GM23338 (cell line): Measurements from ENCODE around the gene MYOZ3. TPM values are rescaled to one million over a fixed set of nuclear protein-coding genes. Genes with fewer than 3 reads are reported as not detected.
A peak's percentile ranks its signal among the peaks of the same experiment; 100 is the strongest.

Experiments
- ATAC-seq: fragments of 200-7000 bp; cut with Tn5 transposase; 3 replicates; pipeline ENCODE4 v1.9.1; 2020
- DNase-seq: peaks from one replicate; pipeline ENCODE4 v3.0.0-alpha.2; 2015; ENCODE audit warnings: low spot score
- H2AFZ ChIP-seq: fragments of 200-600 bp; sonication (generic); 2 replicates; pipeline ENCODE4 v1.8.0; 2016; ENCODE audit warnings: antibody characterized with exemption, mild to moderate bottlenecking, moderate library complexity
- H3F3A ChIP-seq: fragments of 200-600 bp; sonication (generic); replicated peaks from 2 replicates; pipeline ENCODE4 v1.8.0; 2017; ENCODE audit warnings: antibody characterized with exemption, mixed run types, low read depth
- H3K27ac ChIP-seq: fragments of 200-600 bp; sonication (generic); 2 replicates; pipeline ENCODE4 v1.6.1; 2016; ENCODE audit warnings: low read depth
- H3K27me3 ChIP-seq: fragments of 200-600 bp; sonication (generic); 2 replicates; pipeline ENCODE4 v1.8.0; 2016; ENCODE audit warnings: mild to moderate bottlenecking, mixed run types, moderate library complexity; ENCODE audit not compliant: insufficient read depth
- H3K36me3 ChIP-seq: fragments of 200-600 bp; sonication (generic); 2 replicates; pipeline ENCODE4 v1.8.0; 2016; ENCODE audit warnings: mild to moderate bottlenecking; ENCODE audit not compliant: insufficient read depth
- H3K4me1 ChIP-seq: fragments of 200-600 bp; sonication (generic); 2 replicates; pipeline ENCODE4 v1.8.0; 2016; ENCODE audit warnings: mild to moderate bottlenecking, moderate library complexity; ENCODE audit not compliant: insufficient read depth
- H3K4me2 ChIP-seq: fragments of 200-600 bp; sonication (generic); 2 replicates; pipeline ENCODE4 v1.7.1; 2017; ENCODE audit warnings: mixed run types
- H3K4me3 ChIP-seq: fragments of 200-600 bp; sonication (generic); 2 replicates; pipeline ENCODE4 v1.6.1; 2016; ENCODE audit warnings: mixed run types
- H3K79me2 ChIP-seq: fragments of 200-600 bp; sonication (generic); replicated peaks from 2 replicates; pipeline ENCODE4 v1.8.0; 2017; ENCODE audit warnings: mild to moderate bottlenecking; ENCODE audit not compliant: insufficient read depth
- H3K9me2 ChIP-seq: fragments of 200-600 bp; sonication (generic); 2 replicates; pipeline ENCODE4 v1.8.0; 2017; ENCODE audit not compliant: insufficient read depth
- H4K20me1 ChIP-seq: fragments of 200-600 bp; sonication (generic); replicated peaks from 2 replicates; pipeline ENCODE4 v1.8.0; 2017; ENCODE audit warnings: mild to moderate bottlenecking; ENCODE audit not compliant: insufficient read depth
- H3K27ac Mint-ChIP-seq: 2 replicates; pipeline ENCODE4 v1.8.0; 2020; ENCODE audit warnings: inconsistent platforms, mild to moderate bottlenecking, moderate library complexity, mixed read lengths
- H3K27me3 Mint-ChIP-seq: 3 replicates; pipeline ENCODE4 v1.8.0; 2022; ENCODE audit warnings: low read depth, mild to moderate bottlenecking, moderate library complexity, mixed read lengths, inconsistent platforms; ENCODE audit not compliant: insufficient read depth, poor library complexity
- H3K36me3 Mint-ChIP-seq: 3 replicates; pipeline ENCODE4 v1.8.0; 2021; ENCODE audit warnings: low read depth, mild to moderate bottlenecking, inconsistent platforms, moderate library complexity, mixed read lengths
- H3K4me1 Mint-ChIP-seq: 3 replicates; pipeline ENCODE4 v1.8.0; 2020; ENCODE audit warnings: mild to moderate bottlenecking, inconsistent platforms, mixed read lengths
- H3K4me3 Mint-ChIP-seq: 3 replicates; pipeline ENCODE4 v1.8.0; 2021; ENCODE audit warnings: moderate library complexity, mild to moderate bottlenecking, inconsistent platforms, mixed read lengths
- H3K9me3 Mint-ChIP-seq: 3 replicates; pipeline ENCODE4 v1.8.0; 2020; ENCODE audit warnings: moderate library complexity, mild to moderate bottlenecking, inconsistent platforms, mixed read lengths
- CREB1 ChIP-seq: fragments of 250-450 bp; sonication (Bioruptor Pico); IDR thresholded peaks from 2 replicates; pipeline ENCODE4 v1.5.0; 2020; ENCODE audit warnings: low read depth, mild to moderate bottlenecking, moderate library complexity
- CTCF ChIP-seq, 2 experiments: fragments of 200-600 bp in 1 of 2; sonication (generic) in 1 of 2; conservative IDR thresholded peaks; 2 replicates each; pipeline versions ENCODE4 v1.5.1 to v1.6.1; 2016 to 2017; ENCODE audit warnings: antibody characterized with exemption in 2 of 2, low read depth in 2 of 2, mild to moderate bottlenecking in 2 of 2, moderate library complexity in 1 of 2
- ETS1 ChIP-seq: IDR thresholded peaks from 2 replicates; pipeline ENCODE4 v1.6.1; 2016; ENCODE audit warnings: antibody characterized with exemption
- EZH2 ChIP-seq: fragments of 200-600 bp; sonication (generic); IDR thresholded peaks from one replicate; pipeline ENCODE4 v1.8.0; 2017; ENCODE audit warnings: antibody characterized with exemption, mild to moderate bottlenecking, low read depth; ENCODE audit not compliant: unreplicated experiment
- EZH2phosphoT487 ChIP-seq: fragments of 200-600 bp; sonication (generic); IDR thresholded peaks from one replicate; pipeline ENCODE4 v1.8.1; 2018; ENCODE audit warnings: antibody characterized with exemption; ENCODE audit not compliant: unreplicated experiment
- JUNB ChIP-seq: IDR thresholded peaks from one replicate; pipeline ENCODE4 v1.6.1; 2016; ENCODE audit warnings: antibody characterized with exemption; ENCODE audit not compliant: unreplicated experiment
- NANOG ChIP-seq: IDR thresholded peaks from 2 replicates; pipeline ENCODE4 v1.6.1; 2016; ENCODE audit warnings: antibody characterized with exemption, borderline replicate concordance
- POLR2AphosphoS5 ChIP-seq: IDR thresholded peaks from 2 replicates; pipeline ENCODE4 v1.6.1; 2016; ENCODE audit warnings: antibody characterized with exemption, low read depth
- REST ChIP-seq: IDR thresholded peaks from one replicate; pipeline ENCODE4 v1.6.1; 2018; ENCODE audit warnings: antibody characterized with exemption; ENCODE audit not compliant: unreplicated experiment
- STAT1 ChIP-seq: IDR thresholded peaks from one replicate; pipeline ENCODE4 v1.6.1; 2016; ENCODE audit warnings: antibody characterized with exemption; ENCODE audit not compliant: unreplicated experiment
- ZNF114 ChIP-seq: fragments of 250-450 bp; sonication (Bioruptor Pico); IDR thresholded peaks from 2 replicates; pipeline ENCODE4 v1.5.0; 2020; ENCODE audit warnings: mild to moderate bottlenecking, moderate library complexity
- ZNF331 ChIP-seq: fragments of 250-450 bp; sonication (Bioruptor Pico); IDR thresholded peaks from 2 replicates; pipeline ENCODE4 v1.5.0; 2020; ENCODE audit warnings: low read depth, mild to moderate bottlenecking, moderate library complexity
- ZNF462 ChIP-seq: fragments of 250-450 bp; sonication (Bioruptor Pico); IDR thresholded peaks from 2 replicates; pipeline ENCODE4 v1.5.0; 2020; ENCODE audit warnings: mild to moderate bottlenecking, moderate library complexity
- polyA plus RNA-seq: library from polyadenylated mRNA; unstranded; fragments of >200 nt; fragmentation: Nextera tagmentation; extraction: Ambion mirVana; gene quantifications from 2 replicates; pipeline ENCODE4 v1.2.1, GENCODE V29; 2016
- total RNA-seq: library from RNA; depleted of rRNA; stranded (reverse); fragments of >200 nt; shearing (Covaris generic); gene quantifications from 2 replicates; pipeline ENCODE4 v1.2.3, GENCODE V29; 2014

The MYOZ3 gene
- total and polyA plus RNA-seq, 2 experiments from 2014 or later: 12.7 to 13.8 TPM

GRCh38 chr5:150690760-150691159 lies 29.7 kb downstream of the MYOZ3 start:
- Histone ChIP-seq H3K27ac (no peak overlapping the region), H4K20me1 (no peaks in the 10 kb centered on the region), H3K36me3 (peaks cover 42% of the 10 kb centered on the region), H3F3A (no peaks in the 10 kb centered on the region), H3K27me3 (no peaks in the 10 kb centered on the region), H3K9me2 (no peaks in the 10 kb centered on the region), H3K79me2 (no peaks in the 10 kb centered on the region), H3K4me2 (no peak overlapping the region), H3K4me3 (no peak overlapping the region), H2AFZ (no peak overlapping the region), H3K4me1 (no peaks in the 10 kb centered on the region)
- Mint-ChIP-seq H3K9me3 (no peaks in the 10 kb centered on the region), H3K4me3 (no peak overlapping the region), H3K36me3 (peaks cover 52% of the 10 kb centered on the region), H3K27ac (no peak overlapping the region), H3K4me1 (peaks cover 7% of the 10 kb centered on the region; the same call in 2 of the 3 replicates), H3K27me3 (no peaks in the 10 kb centered on the region)
- TF ChIP-seq ETS1: no peak
- no peak for TF ChIP-seq ZNF462 (CRISPR knock-in tag)
- no peak for TF ChIP-seq REST
- TF ChIP-seq CREB1 (CRISPR knock-in tag): no peak
- no peak for TF ChIP-seq POLR2AphosphoS5
- no peak for TF ChIP-seq EZH2phosphoT487
- no peak for TF ChIP-seq CTCF (conservative IDR thresholded peaks at IDR 0.05; ENCODE audit: low read depth in 2 of 2)
- TF ChIP-seq STAT1: no peak
- TF ChIP-seq EZH2: no peak
- TF ChIP-seq NANOG: no peak
- no peak for TF ChIP-seq JUNB
- TF ChIP-seq ZNF114 (CRISPR knock-in tag): no peak
- no peak for TF ChIP-seq ZNF331
- ATAC-seq (peak; percentile 48; the same call in 2 of the 3 replicates), DNase-seq (peak; percentile 37)
